ENCODE measurements around the gene VSIG4. TPM values are rescaled to one million over a fixed set of nuclear protein-coding genes. Genes with fewer than 3 reads are reported as not detected.
"Not testable (repeated sequence)": the region's sequence is repeated elsewhere in the genome, so short reads cannot be mapped to it uniquely, and the experiment has no call there.

Gene VSIG4
- total RNA-seq, 3 donors from 2014 or later, result 7.3 to 80.5 (median 79.9) TPM

GRCh38 chrX:65993332-65993731 lies 46.5 kb downstream of the VSIG4 start:
- intact Hi-C loops (cut with DNase I, micrococcal nuclease), result no loop called here
- Histone ChIP-seq H3K4me3 (no peak overlapping the region), H3K4me1 (ENCODE audit: low read depth) (no peaks in the 10 kb centered on the region), H3K9me3 (no peaks in the 10 kb centered on the region), H3K36me3 (ENCODE audit: low read depth) (no peaks in the 10 kb centered on the region)
- DNase-seq (no peak), ATAC-seq (no peak)
- TF ChIP-seq CTCF (IDR thresholded peaks at IDR 0.05), result no peak

- Histone ChIP-seq H3K36me3 (ENCODE audit: low read depth) (no peaks in the 10 kb centered on the region), H3K4me3 (no peak overlapping the region), H3K9me3 (no peaks in the 10 kb centered on the region), H3K4me1 (ENCODE audit: low read depth) (no peaks in the 10 kb centered on the region)
- intact Hi-C loops (cut with DNase I, micrococcal nuclease), result no loop called here
- DNase-seq (no peak), ATAC-seq (no peak)
- TF ChIP-seq CTCF (IDR thresholded peaks at IDR 0.05), result no peak
These were observed 49.2 kb downstream of the VSIG4 start for GRCh38 chrX:65990702-65991101.

- H3K9me3 ChIP-seq, result no peaks in the 10 kb centered on the region
- H3K36me3 ChIP-seq (ENCODE audit: low read depth), result no peaks in the 10 kb centered on the region
- H3K4me3 ChIP-seq, result no peak overlapping the region
- H3K4me1 ChIP-seq (ENCODE audit: low read depth), result no peaks in the 10 kb centered on the region
- no peak for ATAC-seq
- no peak for TF ChIP-seq CTCF (IDR thresholded peaks at IDR 0.05)
- intact Hi-C loops (cut with DNase I, micrococcal nuclease), result loop anchor here (10.0 kb wide), 1 partner anchor 403 kb away; no protein-coding TSS in a partner anchor
- no peak for DNase-seq
These were observed 52.1 kb downstream of the VSIG4 start for GRCh38 chrX:65987811-65988210.

GRCh38 chrX:65985922-65986588 lies 53.8 kb downstream of the VSIG4 start:
- intact Hi-C loops (cut with DNase I, micrococcal nuclease), result loop anchor here (10.0 kb wide), 1 partner anchor 401 kb away; no protein-coding TSS in a partner anchor
- H3K36me3 ChIP-seq (ENCODE audit: low read depth), result no peaks in the 10 kb centered on the region
- peak in 1 of 3 donors; percentile 58 for DNase-seq
- H3K4me3 ChIP-seq, result no peak overlapping the region
- peak; percentile 93 for ATAC-seq
- H3K9me3 ChIP-seq, result no peaks in the 10 kb centered on the region
- H3K4me1 ChIP-seq (ENCODE audit: low read depth), result no peaks in the 10 kb centered on the region
- no peak for TF ChIP-seq CTCF (IDR thresholded peaks at IDR 0.05)

GRCh38 chrX:65985211-65985610 lies 54.7 kb downstream of the VSIG4 start:
- no peak for TF ChIP-seq CTCF (IDR thresholded peaks at IDR 0.05)
- ATAC-seq (no peak), DNase-seq (no peak)
- Histone ChIP-seq H3K4me3 (no peak overlapping the region), H3K36me3 (ENCODE audit: low read depth) (no peaks in the 10 kb centered on the region), H3K4me1 (ENCODE audit: low read depth) (no peaks in the 10 kb centered on the region), H3K9me3 (no peaks in the 10 kb centered on the region)
- intact Hi-C loops (cut with DNase I, micrococcal nuclease), result loop anchor here (10.0 kb wide), 1 partner anchor 400 kb away; no protein-coding TSS in a partner anchor

GRCh38 chrX:65977161-65977560 lies 62.7 kb downstream of the VSIG4 start:
- intact Hi-C loops (cut with DNase I, micrococcal nuclease); H3K4me3 ChIP-seq; H3K4me1 ChIP-seq (ENCODE audit: low read depth); H3K36me3 ChIP-seq (ENCODE audit: low read depth); DNase-seq; ATAC-seq; H3K9me3 ChIP-seq: not testable (repeated sequence)

Data from mucosa of descending colon (tissue), 3 donors.